Measurements from ENCODE around the gene LRBA.
"Not testable (repeated sequence)": the region's sequence is repeated elsewhere in the genome, so short reads cannot be mapped to it uniquely, and the experiment has no call there.

The LRBA gene

GRCh38 chr4:150978738-150979575, 36.1 kb downstream of the LRBA start:
- DNase-seq (ENCODE audit: low read depth in 2 of 3, low spot score in 1 of 3): no peak

GRCh38 chr4:150976478-150977118, 38.5 kb downstream of the LRBA start:
- DNase-seq (ENCODE audit: low read depth in 2 of 3, low spot score in 1 of 3): no peak

- DNase-seq (ENCODE audit: low read depth in 2 of 3, low spot score in 1 of 3): no peak
Measured at GRCh38 chr4:150974750-150975149, 40.3 kb downstream of the LRBA start.

- DNase-seq (ENCODE audit: low read depth in 2 of 3, low spot score in 1 of 3): no peak
Measured at GRCh38 chr4:150974252-150974640, 40.8 kb downstream of the LRBA start.

GRCh38 chr4:150973626-150974251, 41.3 kb downstream of the LRBA start:
- DNase-seq (ENCODE audit: low read depth in 2 of 3, low spot score in 1 of 3): no peak

- DNase-seq (ENCODE audit: low read depth in 2 of 3, low spot score in 1 of 3): no peak
Measured at GRCh38 chr4:150972592-150972991, 42.5 kb downstream of the LRBA start.

- DNase-seq (ENCODE audit: low read depth in 2 of 3, low spot score in 1 of 3): no peak
Measured at GRCh38 chr4:150971901-150972300, 43.2 kb downstream of the LRBA start.

GRCh38 chr4:150970685-150971151, 44.4 kb downstream of the LRBA start:
- DNase-seq (ENCODE audit: low read depth in 2 of 3, low spot score in 1 of 3): no peak

- no peak for DNase-seq (ENCODE audit: low read depth in 2 of 3, low spot score in 1 of 3)
Measured at GRCh38 chr4:150964754-150965153, 50.3 kb downstream of the LRBA start.

GRCh38 chr4:150963602-150964345, 51.3 kb downstream of the LRBA start:
- not testable (repeated sequence) for DNase-seq (ENCODE audit: low read depth in 2 of 3, low spot score in 1 of 3)

- no peak for DNase-seq (ENCODE audit: low read depth in 2 of 3, low spot score in 1 of 3)
Measured at GRCh38 chr4:150962245-150962644, 52.8 kb downstream of the LRBA start.

- no peak for DNase-seq (ENCODE audit: low read depth in 2 of 3, low spot score in 1 of 3)
Measured at GRCh38 chr4:150961566-150961965, 53.5 kb downstream of the LRBA start.

- DNase-seq (ENCODE audit: low read depth in 2 of 3, low spot score in 1 of 3): peak in 2 of 3 donors; percentile 42 to 51
Measured at GRCh38 chr4:150960818-150961217, 54.3 kb downstream of the LRBA start.

GRCh38 chr4:150960079-150960478, 55.0 kb downstream of the LRBA start:
- DNase-seq (ENCODE audit: low read depth in 2 of 3, low spot score in 1 of 3): no peak

- DNase-seq (ENCODE audit: low read depth in 2 of 3, low spot score in 1 of 3): not testable (repeated sequence)
Measured at GRCh38 chr4:150957981-150958380, 57.1 kb downstream of the LRBA start.

- DNase-seq (ENCODE audit: low read depth in 2 of 3, low spot score in 1 of 3): not testable (repeated sequence)
Measured at GRCh38 chr4:150957095-150957494, 58.0 kb downstream of the LRBA start.

- not testable (repeated sequence) for DNase-seq (ENCODE audit: low read depth in 2 of 3, low spot score in 1 of 3)
Measured at GRCh38 chr4:150953916-150954315, 61.2 kb downstream of the LRBA start.

GRCh38 chr4:150952167-150952845, 62.8 kb downstream of the LRBA start:
- DNase-seq (ENCODE audit: low read depth in 2 of 3, low spot score in 1 of 3): no peak

- DNase-seq (ENCODE audit: low read depth in 2 of 3, low spot score in 1 of 3): no peak
Measured at GRCh38 chr4:150950657-150951288, 64.3 kb downstream of the LRBA start.

- no peak for DNase-seq (ENCODE audit: low read depth in 2 of 3, low spot score in 1 of 3)
Measured at GRCh38 chr4:150949943-150950342, 65.1 kb downstream of the LRBA start.
